Kidney (tissue), 14 donors: ENCODE data around the gene ZNF276. TPM values are rescaled to one million over a fixed set of nuclear protein-coding genes. Genes with fewer than 3 reads are reported as not detected.

Experiments used
- DNase-seq, 5 donors: peaks; one replicate each; pipeline ENCODE4 v3.0.0-alpha.2; 2013 to 2020
- FAIRE-seq: peaks from 2 replicates; lab custom pipeline; 2012; peaks lifted over from hg19 to GRCh38; lab: Jason Lieb, UNC
- H3K27ac ChIP-seq, 2 donors: one replicate each; pipeline ENCODE4 v1.7.0; 2013; ENCODE audit warnings: low read depth in 2 of 2, low read length in 2 of 2, inconsistent platforms in 1 of 2
- H3K27me3 ChIP-seq: one replicate; pipeline ENCODE4 v1.7.1; 2013; ENCODE audit warnings: low read length, inconsistent platforms; ENCODE audit not compliant: control insufficient read depth, insufficient read depth
- H3K36me3 ChIP-seq, 3 donors: one replicate each; pipeline versions ENCODE4 v1.7.0 to v1.7.1; 2013; ENCODE audit warnings: low read length in 3 of 3, control low read depth in 1 of 3, inconsistent platforms in 1 of 3; ENCODE audit not compliant: insufficient read depth in 3 of 3, control insufficient read depth in 2 of 3
- H3K4me1 ChIP-seq, 3 donors: one replicate each; pipeline versions ENCODE4 v1.7.0 to v1.7.1; 2013; ENCODE audit warnings: low read length in 3 of 3, inconsistent platforms in 1 of 3, low read depth in 1 of 3; ENCODE audit not compliant: control insufficient read depth in 2 of 3, insufficient read depth in 2 of 3
- H3K4me3 ChIP-seq, 3 donors: one replicate each; pipeline versions ENCODE4 v1.7.0 to v1.8.1; 2013; ENCODE audit warnings: low read length in 3 of 3, control low read depth in 1 of 3, inconsistent platforms in 1 of 3
- H3K9ac ChIP-seq, 3 donors: one replicate each; pipeline versions ENCODE4 v1.7.0 to v1.7.1; 2013; ENCODE audit warnings: low read length in 3 of 3, control low read depth in 1 of 3, inconsistent platforms in 1 of 3
- H3K9me3 ChIP-seq, 3 donors: one replicate each; pipeline versions ENCODE4 v1.7.0 to v1.7.1; 2013; ENCODE audit warnings: low read length in 3 of 3, control low read depth in 1 of 3, inconsistent platforms in 1 of 3; ENCODE audit not compliant: control insufficient read depth in 2 of 3, insufficient read depth in 1 of 3
- CTCF ChIP-seq: IDR thresholded peaks from 3 replicates; pipeline ENCODE4 v1.5.1; 2012; ENCODE audit warnings: mild to moderate bottlenecking, moderate library complexity, borderline replicate concordance; ENCODE audit not compliant: insufficient read depth; ENCODE audit errors: extremely low read depth
- intact Hi-C: fragments of 100-400 bp; cut with DNase I; formaldehyde crosslinking; loops from one replicate; pipeline ENCODE4 v1.11.1; 2022
- polyA plus RNA-seq: library from polyadenylated mRNA; stranded (reverse); fragments of 350-450 nt; fragmentation: Illumina TruSeq; extraction: RNeasy Lipid Tissue Mini Kit (QIAGEN cat#74804); gene quantifications from one replicate; pipeline ENCODE4 v1.2.3, GENCODE V29; 2014; ENCODE audit warnings: low read depth, low replicate concordance; ENCODE audit not compliant: insufficient read depth
- total RNA-seq: library from RNA; stranded (reverse); fragmentation: NEBNext Ultra II Directional; extraction: Animal tissue kit (Norgen Biotek cat#: 25700); gene quantifications from one replicate; pipeline ENCODE4 v1.2.1, GENCODE V29; 2021
- donor health status: control.
- donor health status: control.
- donor health status: control.
- donor health status: control.
- donor health status: control.
- donor health status: DM: yes; HTN: yes; CAD: no.
- donor health status: Normal renal cell carcinoma (clear cell type).

The ZNF276 gene
- total and polyA plus RNA-seq, 2 donors from 2014 or later: 16.4 to 35.4 TPM

- DNase-seq: no peak
- H3K9me3 ChIP-seq: no peaks in the 10 kb centered on the region
- no peaks in the 10 kb centered on the region for H3K27me3 ChIP-seq
- H3K36me3 ChIP-seq: no peaks in the 10 kb centered on the region
- intact Hi-C loops: no loop called here
- no peak for TF ChIP-seq CTCF
- no peaks in the 10 kb centered on the region for H3K4me1 ChIP-seq
- peak overlapping the region; percentile 41 to 77 for H3K27ac ChIP-seq
- H3K9ac ChIP-seq: peak overlapping the region in 1 of 3 donors; percentile 34
- no peak for FAIRE-seq
- H3K4me3 ChIP-seq: peak overlapping the region in 2 of 3 donors; percentile 46 to 50
These were observed 43.4 kb downstream of the ZNF276 start for GRCh38 chr16:89764711-89765201.

GRCh38 chr16:89765292-89765830 is 44.0 kb downstream of the ZNF276 start:
- no peak for FAIRE-seq
- Histone ChIP-seq H3K4me1 (no peaks in the 10 kb centered on the region), H3K9ac (no peak overlapping the region), H3K27ac (peak overlapping the region; percentile 41 to 47), H3K4me3 (no peak overlapping the region), H3K27me3 (no peaks in the 10 kb centered on the region), H3K36me3 (no peaks in the 10 kb centered on the region), H3K9me3 (no peaks in the 10 kb centered on the region)
- no peak for TF ChIP-seq CTCF
- intact Hi-C loops: no loop called here
- no peak for DNase-seq

- FAIRE-seq: no peak
- intact Hi-C loops: no loop called here
These were observed 49.0 kb downstream of the ZNF276 start for GRCh38 chr16:89770367-89770766.

More at GRCh38 chr16:89770367-89770766, 49.0 kb downstream of the ZNF276 start:
- Histone ChIP-seq H3K9ac (no peak overlapping the region), H3K36me3 (no peaks in the 10 kb centered on the region), H3K9me3 (no peaks in the 10 kb centered on the region), H3K4me3 (no peak overlapping the region), H3K27me3 (no peaks in the 10 kb centered on the region), H3K27ac (no peak overlapping the region), H3K4me1 (no peaks in the 10 kb centered on the region)
- no peak for DNase-seq
- TF ChIP-seq CTCF: no peak
